GM12891 (cell line): ENCODE results near the gene PRKN.

Experiments
- POLR2A ChIP-seq: IDR thresholded peaks from 2 replicates; pipeline ENCODE4 v1.6.1; 2011; ENCODE audit warnings: low read depth, low read length, control low read depth
- POLR2AphosphoS5 ChIP-seq: IDR thresholded peaks from 2 replicates; pipeline ENCODE4 v1.6.1; 2011; ENCODE audit warnings: low read depth, low read length, control low read depth
- TAF1 ChIP-seq: IDR thresholded peaks from 2 replicates; pipeline ENCODE4 v1.6.1; 2011; ENCODE audit warnings: low read depth, low read length, control low read depth

DNA sequence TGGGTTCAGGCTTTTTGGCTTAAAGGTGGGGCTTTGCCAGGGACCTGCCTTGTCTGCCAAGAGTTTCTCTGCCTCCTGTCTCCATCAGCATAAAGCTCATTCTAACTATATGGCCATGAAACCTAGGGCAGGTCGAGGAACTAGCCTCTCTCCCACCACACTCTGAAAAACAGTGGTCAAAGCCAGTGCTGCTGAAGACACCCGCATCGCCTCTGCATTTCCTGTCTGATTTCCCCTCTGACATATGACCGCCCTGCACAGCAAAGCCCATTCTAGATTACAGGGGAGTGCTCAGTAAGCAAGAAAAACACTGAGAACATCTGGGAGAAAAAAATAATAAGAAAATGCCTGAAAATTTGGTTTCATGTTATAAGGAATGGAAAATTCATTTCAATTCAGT lies 573.6 kb downstream of the PRKN start:
- TF ChIP-seq POLR2A (no peak), POLR2AphosphoS5 (no peak), TAF1 (no peak)
